Aorta (tissue), 5 donors: ENCODE results near the gene COQ10A. TPM values are rescaled to one million over a fixed set of nuclear protein-coding genes. Genes with fewer than 3 reads are reported as not detected.

Source experiments
- ATAC-seq: fragments of 200-7000 bp; cut with Tn5 transposase; one replicate; pipeline ENCODE4 v1.9.1; 2022; ENCODE audit warnings: moderate library complexity; ENCODE audit not compliant: low FRiP score
- DNase-seq, 2 donors: peaks; one replicate each; pipeline ENCODE4 v3.0.0-alpha.2; 2020
- H3K27ac ChIP-seq, 2 donors: one replicate each; pipeline ENCODE4 v1.5.1; 2013; ENCODE audit warnings: low read length in 2 of 2, mild to moderate bottlenecking in 2 of 2, moderate library complexity in 2 of 2, control low read depth in 1 of 2, inconsistent platforms in 1 of 2, low read depth in 1 of 2
- H3K27me3 ChIP-seq, 2 donors: one replicate each; pipeline ENCODE4 v1.6.1; 2013; ENCODE audit warnings: control low read depth in 1 of 2, low read length in 1 of 2, mild to moderate bottlenecking in 1 of 2, moderate library complexity in 1 of 2; ENCODE audit not compliant: insufficient read depth in 2 of 2, control insufficient read depth in 1 of 2
- H3K36me3 ChIP-seq, 2 donors: one replicate each; pipeline ENCODE4 v1.6.1; 2013; ENCODE audit warnings: control low read depth in 1 of 2, low read length in 1 of 2, mild to moderate bottlenecking in 1 of 2; ENCODE audit not compliant: insufficient read depth in 2 of 2, control insufficient read depth in 1 of 2
- H3K4me1 ChIP-seq, 2 donors: one replicate each; pipeline ENCODE4 v1.6.1; 2013; ENCODE audit warnings: low read length in 2 of 2, control low read depth in 1 of 2, mild to moderate bottlenecking in 1 of 2, moderate library complexity in 1 of 2; ENCODE audit not compliant: insufficient read depth in 2 of 2, control insufficient read depth in 1 of 2
- H3K4me3 ChIP-seq, 2 donors: one replicate each; pipeline ENCODE4 v1.5.1; 2013; ENCODE audit warnings: low read length in 2 of 2, control low read depth in 1 of 2, mild to moderate bottlenecking in 1 of 2
- H3K9me3 ChIP-seq: one replicate; pipeline ENCODE4 v1.6.1; 2013; ENCODE audit warnings: mild to moderate bottlenecking, low read length; ENCODE audit not compliant: control insufficient read depth
- WGBS, 2 donors: extraction: QIAGEN DNeasy Blood & Tissue Kit; methylation state at CpG; one replicate each; pipeline ENCODE4 v1.1.7; 2013; 5-methylcytosine and 5-hydroxymethylcytosine counted together
- intact Hi-C, 2 donors: fragments of 100-400 bp; cut with DNase I; formaldehyde crosslinking; loops; one replicate each; pipeline versions ENCODE4 v1.14.2 to v1.15.0; 2022
- polyA plus RNA-seq, 2 donors: library from polyadenylated mRNA; stranded (reverse); fragments of 200-250 nt; gene quantifications; one replicate each; pipeline ENCODE4 v1.2.3, GENCODE V29; 2013
- total RNA-seq, 2 donors: library from RNA; stranded (reverse); fragmentation: NEBNext Ultra II Directional; extraction: Animal tissue kit (Norgen Biotek cat#: 25700); gene quantifications; one replicate each; pipeline ENCODE4 v1.2.1, GENCODE V29; 2021
- donor health status: healthy with polysubstance abuse.
- donor health status: Bipolar disorder and iron deficiency.
- donor health status: DM: no; HTN: no; CAD: no.
- donor health status: DM: no; HTN: no; CAD: no.
- donor health status: DM: yes; HTN: yes; CAD: no.

COQ10A gene
- total and polyA plus RNA-seq, 4 donors: 11.1 to 18.9 (median 11.5) TPM

GRCh38 chr12:56296295-56296694, 29.6 kb downstream of the COQ10A start:
- H3K27me3 ChIP-seq: no peaks in the 10 kb centered on the region
- peaks cover 0 to 2% of the 10 kb centered on the region in 2 donors for H3K4me1 ChIP-seq
- ATAC-seq (no peak), DNase-seq (no peak)
- no peak overlapping the region for H3K4me3 ChIP-seq
- no peaks in the 10 kb centered on the region for H3K9me3 ChIP-seq
- 76 to 78% methylated on average over 5 of the region's 5 CpGs for WGBS, 2 donors
- peaks cover 0 to 3% of the 10 kb centered on the region in 2 donors for H3K36me3 ChIP-seq
- intact Hi-C loops: no loop called here
- H3K27ac ChIP-seq: no peak overlapping the region

GRCh38 chr12:56297400-56297799, 30.7 kb downstream of the COQ10A start:
- no peak overlapping the region for H3K4me3 ChIP-seq
- peaks cover 0 to 2% of the 10 kb centered on the region in 2 donors for H3K4me1 ChIP-seq
- intact Hi-C loops: no loop called here
- H3K9me3 ChIP-seq: no peaks in the 10 kb centered on the region
- no peaks in the 10 kb centered on the region for H3K36me3 ChIP-seq
- ATAC-seq: no peak
- H3K27ac ChIP-seq: no peak overlapping the region
- WGBS, 2 donors: 93 to 95% methylated on average over 8 of the region's 8 CpGs
- no peaks in the 10 kb centered on the region for H3K27me3 ChIP-seq
- no peak for DNase-seq

GRCh38 chr12:56298828-56299227, 32.1 kb downstream of the COQ10A start:
- H3K27ac ChIP-seq: no peak overlapping the region
- H3K9me3 ChIP-seq: no peaks in the 10 kb centered on the region
- no peaks in the 10 kb centered on the region for H3K36me3 ChIP-seq
- H3K27me3 ChIP-seq: no peaks in the 10 kb centered on the region
- DNase-seq: no peak
- 73 to 74% methylated on average over 5 of the region's 5 CpGs for WGBS, 2 donors
- no peak for ATAC-seq
- intact Hi-C loops: no loop called here
- H3K4me3 ChIP-seq: no peak overlapping the region
- H3K4me1 ChIP-seq: peaks cover 0 to 2% of the 10 kb centered on the region in 2 donors

GRCh38 chr12:56299308-56299852, 32.6 kb downstream of the COQ10A start:
- no peak for DNase-seq
- Histone ChIP-seq H3K27me3 (no peaks in the 10 kb centered on the region), H3K36me3 (no peaks in the 10 kb centered on the region), H3K4me1 (peaks cover 0 to 2% of the 10 kb centered on the region in 2 donors), H3K4me3 (peak overlapping the region; percentile 66 to 71), H3K9me3 (no peaks in the 10 kb centered on the region), H3K27ac (peak overlapping the region; percentile 9 to 89)
- intact Hi-C loops: no loop called here
- no peak for ATAC-seq
- WGBS, 2 donors: 1% methylated on average over 10 of the region's 10 CpGs

GRCh38 chr12:56299853-56300643, 33.3 kb downstream of the COQ10A start, which contains the start of gene CS:
TSS of gene CS (minus strand) at chr12:56300330. CDS start at chr12:56300201, 129 bp downstream.
- peak within 1 kb of the TSS; percentile 62 to 95 for H3K27ac ChIP-seq
- DNase-seq (peak; percentile 99 to 100), ATAC-seq (peak; percentile 99)
- peak within 1 kb of the TSS; percentile 66 to 71 for H3K4me3 ChIP-seq
- H3K36me3 ChIP-seq: peaks cover 0 to under 1% of the 10 kb centered on the region in 2 donors
- H3K27me3 ChIP-seq: no peaks in the 10 kb centered on the region
- H3K9me3 ChIP-seq: no peaks in the 10 kb centered on the region
- H3K4me1 ChIP-seq: peaks cover 0 to 2% of the 10 kb centered on the region in 2 donors
- 0 to 1% methylated on average over 63 of the region's 63 CpGs for WGBS, 2 donors
- intact Hi-C loops: loop anchor here in 1 of 2 donors (2.0 kb wide), 2 partner anchors 15 to 75 kb away; partner anchors contain the start of genes CNPY2 and NABP2

- no peaks in the 10 kb centered on the region for H3K9me3 ChIP-seq
- 23 to 29% methylated on average over 21 of the region's 21 CpGs for WGBS, 2 donors
- H3K4me3 ChIP-seq: peak overlapping the region; percentile 20 to 54
- peak overlapping the region; percentile 62 to 95 for H3K27ac ChIP-seq
- peaks cover 0 to 1% of the 10 kb centered on the region in 2 donors for H3K4me1 ChIP-seq
- H3K27me3 ChIP-seq: no peaks in the 10 kb centered on the region
- peaks cover 0 to 2% of the 10 kb centered on the region in 2 donors for H3K36me3 ChIP-seq
- ATAC-seq (peak; percentile 61), DNase-seq (peak in 1 of 2 donors; percentile 76)
- intact Hi-C loops: loop anchor here in 1 of 2 donors (2.0 kb wide), 2 partner anchors 14 to 76 kb away; partner anchors contain the start of genes CNPY2 and NABP2
Measured at GRCh38 chr12:56300644-56301464, 34.1 kb downstream of the COQ10A start.

- no peak overlapping the region for H3K4me3 ChIP-seq
- ATAC-seq: no peak
- WGBS, 2 donors: 92 to 94% methylated on average over 3 of the region's 3 CpGs
- H3K27me3 ChIP-seq: no peaks in the 10 kb centered on the region
- intact Hi-C loops: no loop called here
- H3K4me1 ChIP-seq: no peaks in the 10 kb centered on the region
- no peak overlapping the region for H3K27ac ChIP-seq
- no peak for DNase-seq
- H3K9me3 ChIP-seq: no peaks in the 10 kb centered on the region
- H3K36me3 ChIP-seq: peaks cover 0 to 2% of the 10 kb centered on the region in 2 donors
Measured at GRCh38 chr12:56304276-56304675, 37.5 kb downstream of the COQ10A start.

GRCh38 chr12:56304872-56305590, 38.3 kb downstream of the COQ10A start:
- ATAC-seq (no peak), DNase-seq (no peak)
- Histone ChIP-seq H3K27me3 (no peaks in the 10 kb centered on the region), H3K9me3 (no peaks in the 10 kb centered on the region), H3K27ac (no peak overlapping the region), H3K36me3 (peaks cover 2 to 6% of the 10 kb centered on the region in 2 donors), H3K4me3 (no peak overlapping the region), H3K4me1 (no peaks in the 10 kb centered on the region)
- 88 to 89% methylated on average over 8 of the region's 8 CpGs for WGBS, 2 donors
- intact Hi-C loops: no loop called here
